HUES6 (cell line): ENCODE measurements around the gene MACF1.

Source experiments
- H3K27ac ChIP-seq: 2 replicates; pipeline ENCODE4 v1.7.0; 2013; ENCODE audit warnings: low read depth, mild to moderate bottlenecking, low read length, inconsistent platforms
- H3K27me3 ChIP-seq: 2 replicates; pipeline ENCODE4 v1.6.1; 2013; ENCODE audit warnings: low read length; ENCODE audit not compliant: control insufficient read depth, insufficient read depth
- H3K36me3 ChIP-seq: 2 replicates; pipeline ENCODE4 v1.6.1; 2013; ENCODE audit warnings: low read length; ENCODE audit not compliant: control insufficient read depth, insufficient read depth
- H3K4me1 ChIP-seq: 2 replicates; pipeline ENCODE4 v1.6.1; 2013; ENCODE audit warnings: low read length; ENCODE audit not compliant: control insufficient read depth, insufficient read depth
- H3K4me3 ChIP-seq: 2 replicates; pipeline ENCODE4 v1.5.1; 2013; ENCODE audit warnings: low read depth, low read length
- H3K9ac ChIP-seq: one replicate; pipeline ENCODE4 v1.6.1; 2013; ENCODE audit warnings: mild to moderate bottlenecking, low read length
- H3K9me3 ChIP-seq: 2 replicates; pipeline ENCODE4 v1.6.1; 2013; ENCODE audit warnings: low read depth, low read length; ENCODE audit not compliant: control insufficient read depth, insufficient read depth

Gene MACF1

GRCh38 chr1:39243302-39243701 is 38.8 kb downstream of the MACF1 start:
- Histone ChIP-seq H3K4me3 (no peak overlapping the region), H3K27ac (no peak overlapping the region), H3K9me3 (no peaks in the 10 kb centered on the region), H3K36me3 (no peaks in the 10 kb centered on the region), H3K27me3 (no peaks in the 10 kb centered on the region), H3K4me1 (no peaks in the 10 kb centered on the region), H3K9ac (no peak overlapping the region)

GRCh38 chr1:39250460-39251240 is 46.2 kb downstream of the MACF1 start:
- H3K9me3 ChIP-seq, result no peaks in the 10 kb centered on the region
- H3K4me3 ChIP-seq, result no peak overlapping the region
- H3K9ac ChIP-seq, result no peak overlapping the region
- H3K4me1 ChIP-seq, result no peaks in the 10 kb centered on the region
- no peak overlapping the region for H3K27ac ChIP-seq
- peaks cover 35% of the 10 kb centered on the region for H3K36me3 ChIP-seq
- no peaks in the 10 kb centered on the region for H3K27me3 ChIP-seq

- Histone ChIP-seq H3K4me1 (no peaks in the 10 kb centered on the region), H3K36me3 (peaks cover 53% of the 10 kb centered on the region), H3K9me3 (no peaks in the 10 kb centered on the region), H3K27ac (no peak overlapping the region), H3K27me3 (no peaks in the 10 kb centered on the region), H3K4me3 (no peak overlapping the region), H3K9ac (no peak overlapping the region)
Observed at GRCh38 chr1:39255222-39255621, 50.7 kb downstream of the MACF1 start.

- Histone ChIP-seq H3K4me3 (no peak overlapping the region), H3K36me3 (peaks cover 37% of the 10 kb centered on the region), H3K9me3 (no peaks in the 10 kb centered on the region), H3K9ac (no peak overlapping the region), H3K27ac (no peak overlapping the region), H3K27me3 (no peaks in the 10 kb centered on the region), H3K4me1 (0 out of 2 replicates have a peak, but pooled peaks cover 5% of the 10 kb centered on the region)
Observed at GRCh38 chr1:39258146-39258924, 53.8 kb downstream of the MACF1 start.

- H3K9me3 ChIP-seq, result no peaks in the 10 kb centered on the region
- no peaks in the 10 kb centered on the region for H3K27me3 ChIP-seq
- peaks cover 34% of the 10 kb centered on the region for H3K36me3 ChIP-seq
- H3K4me1 ChIP-seq, result 0 out of 2 replicates have a peak, but pooled peaks cover 5% of the 10 kb centered on the region
- no peak overlapping the region for H3K9ac ChIP-seq
- H3K4me3 ChIP-seq, result no peak overlapping the region
- H3K27ac ChIP-seq, result no peak overlapping the region
Observed at GRCh38 chr1:39258925-39259244, 54.4 kb downstream of the MACF1 start.

GRCh38 chr1:39261712-39262221 is 57.3 kb downstream of the MACF1 start:
- Histone ChIP-seq H3K27ac (no peak overlapping the region), H3K27me3 (no peaks in the 10 kb centered on the region), H3K4me3 (no peak overlapping the region), H3K9me3 (no peaks in the 10 kb centered on the region), H3K36me3 (peaks cover 7% of the 10 kb centered on the region; the same call in 1 of the 2 replicates), H3K4me1 (peaks cover 20% of the 10 kb centered on the region), H3K9ac (no peak overlapping the region)

GRCh38 chr1:39262802-39263201 is 58.3 kb downstream of the MACF1 start:
- Histone ChIP-seq H3K27ac (no peak overlapping the region), H3K4me3 (no peak overlapping the region), H3K27me3 (no peaks in the 10 kb centered on the region), H3K9me3 (no peaks in the 10 kb centered on the region), H3K36me3 (peaks cover 4% of the 10 kb centered on the region; the same call in 1 of the 2 replicates), H3K9ac (no peak overlapping the region), H3K4me1 (peaks cover 30% of the 10 kb centered on the region)

- H3K9ac ChIP-seq, result no peak overlapping the region
- no peaks in the 10 kb centered on the region for H3K27me3 ChIP-seq
- no peaks in the 10 kb centered on the region for H3K36me3 ChIP-seq
- H3K4me1 ChIP-seq, result peaks cover 57% of the 10 kb centered on the region
- no peak overlapping the region for H3K27ac ChIP-seq
- H3K9me3 ChIP-seq, result no peaks in the 10 kb centered on the region
- H3K4me3 ChIP-seq, result no peak overlapping the region
Observed at GRCh38 chr1:39266269-39266668, 61.8 kb downstream of the MACF1 start.

GRCh38 chr1:39266792-39267191 is 62.3 kb downstream of the MACF1 start:
- no peak overlapping the region for H3K9ac ChIP-seq
- no peaks in the 10 kb centered on the region for H3K27me3 ChIP-seq
- no peaks in the 10 kb centered on the region for H3K36me3 ChIP-seq
- H3K4me1 ChIP-seq, result peaks cover 58% of the 10 kb centered on the region
- H3K9me3 ChIP-seq, result no peaks in the 10 kb centered on the region
- H3K4me3 ChIP-seq, result no peak overlapping the region
- no peak overlapping the region for H3K27ac ChIP-seq

- H3K36me3 ChIP-seq, result no peaks in the 10 kb centered on the region
- no peaks in the 10 kb centered on the region for H3K27me3 ChIP-seq
- peak overlapping the region; percentile 88 for H3K27ac ChIP-seq
- H3K4me3 ChIP-seq, result peak overlapping the region; percentile 52
- H3K4me1 ChIP-seq, result peaks cover 64% of the 10 kb centered on the region
- peak overlapping the region; percentile 83 for H3K9ac ChIP-seq
- no peaks in the 10 kb centered on the region for H3K9me3 ChIP-seq
Observed at GRCh38 chr1:39268112-39268581, 63.7 kb downstream of the MACF1 start.

GRCh38 chr1:39268906-39269305 is 64.4 kb downstream of the MACF1 start:
- H3K9me3 ChIP-seq, result no peaks in the 10 kb centered on the region
- H3K27me3 ChIP-seq, result no peaks in the 10 kb centered on the region
- peaks cover 64% of the 10 kb centered on the region for H3K4me1 ChIP-seq
- H3K36me3 ChIP-seq, result no peaks in the 10 kb centered on the region
- H3K4me3 ChIP-seq, result peak overlapping the region; percentile 52
- H3K27ac ChIP-seq, result peak overlapping the region; percentile 88
- peak overlapping the region; percentile 83 for H3K9ac ChIP-seq
